HCT116 (cell line): ENCODE data around the gene SMAD2.

ENCODE experiments used
- CTCF ChIP-seq, 3 experiments: fragments of 200-600 bp in 1 of 3; sonication (generic) in 1 of 3; IDR thresholded peaks in 2 of 3; conservative IDR thresholded peaks in 1 of 3; 2 replicates each; pipeline ENCODE4 v1.5.1; 2012 to 2017; ENCODE audit warnings: low read depth in 2 of 3, low read length in 2 of 3, antibody characterized with exemption in 1 of 3, borderline replicate concordance in 1 of 3, control low read depth in 1 of 3, mild to moderate bottlenecking in 1 of 3, mixed read lengths in 1 of 3, mixed run types in 1 of 3, moderate library complexity in 1 of 3; ENCODE audit not compliant: insufficient read depth in 1 of 3
- EZH2 ChIP-seq: fragments of 200-600 bp; sonication (generic); IDR thresholded peaks from 2 replicates; pipeline ENCODE4 v1.6.1; 2017; ENCODE audit warnings: antibody characterized with exemption, mixed run types
- EZH2phosphoT487 ChIP-seq: fragments of 200-600 bp; IDR thresholded peaks from 2 replicates; pipeline ENCODE4 v1.6.1; 2018; ENCODE audit warnings: antibody characterized with exemption, borderline replicate concordance
- JUND ChIP-seq: IDR thresholded peaks from 2 replicates; pipeline ENCODE4 v1.6.1; 2012
- POLR2A ChIP-seq: IDR thresholded peaks from 2 replicates; pipeline ENCODE4 v1.7.0; 2011; ENCODE audit warnings: borderline replicate concordance; ENCODE audit not compliant: insufficient read depth, insufficient read length; ENCODE audit errors: extremely low read depth
- POLR2AphosphoS5 ChIP-seq: IDR thresholded peaks from 2 replicates; pipeline ENCODE4 v1.6.1; 2011; ENCODE audit warnings: mild to moderate bottlenecking, low read depth, low read length, moderate library complexity
- RAD21 ChIP-seq: IDR thresholded peaks from 2 replicates; pipeline ENCODE4 v1.6.1; 2012; ENCODE audit warnings: low read depth, mild to moderate bottlenecking
- REST ChIP-seq: IDR thresholded peaks from 2 replicates; pipeline ENCODE4 v1.6.1; 2012; ENCODE audit warnings: low read depth
- SIN3A ChIP-seq: IDR thresholded peaks from 2 replicates; pipeline ENCODE4 v1.6.1; 2012; ENCODE audit warnings: low read depth
- SP1 ChIP-seq: IDR thresholded peaks from 2 replicates; pipeline ENCODE4 v1.6.1; 2012; ENCODE audit warnings: low read depth
- YY1 ChIP-seq: IDR thresholded peaks from 2 replicates; pipeline ENCODE4 v1.6.1; 2011; ENCODE audit warnings: low read length, low read depth, moderate library complexity, mild to moderate bottlenecking; ENCODE audit not compliant: insufficient replicate concordance; ENCODE audit errors: extremely low read depth

- no peak for TF ChIP-seq JUND
- TF ChIP-seq CTCF (IDR thresholded peaks at IDR 0.05 in 2 of 3, conservative IDR thresholded peaks at IDR 0.05 in 1 of 3; ENCODE audit: borderline replicate concordance in 1 of 3, insufficient read depth in 1 of 3, low read depth in 2 of 3, low read length in 2 of 3), result no peak
- no peak for TF ChIP-seq POLR2AphosphoS5
- no peak for TF ChIP-seq RAD21
- TF ChIP-seq REST, result no peak
- TF ChIP-seq POLR2A, result no peak
- no peak for TF ChIP-seq EZH2phosphoT487
- no peak for TF ChIP-seq YY1
- no peak for TF ChIP-seq SP1
- no peak for TF ChIP-seq EZH2
- no peak for TF ChIP-seq SIN3A
Measured at GRCh38 chr18:47895565-47896250, 34.8 kb downstream of the SMAD2 start.
